Mesenchymal stem cell (in vitro differentiated cells and primary cell): ENCODE data around the gene GFI1.
A peak's percentile ranks its signal among the peaks of the same experiment; 100 is the strongest.

Source experiments
- DNase-seq: peaks from one replicate; pipeline ENCODE4 v3.0.0-alpha.2; 2013
- H2AFZ ChIP-seq: one replicate; pipeline ENCODE4 v1.6.1; 2013; ENCODE audit warnings: low read depth, mild to moderate bottlenecking, control low read depth, inconsistent platforms, low read length, moderate library complexity
- H2AK5ac ChIP-seq: 2 replicates; pipeline ENCODE4 v1.6.1; 2013; ENCODE audit warnings: low read length, moderate library complexity, mild to moderate bottlenecking, inconsistent platforms; ENCODE audit not compliant: severe bottlenecking
- H2BK120ac ChIP-seq: one replicate; pipeline ENCODE4 v1.6.1; 2013; ENCODE audit warnings: low read depth, mild to moderate bottlenecking, inconsistent platforms, low read length, moderate library complexity
- H2BK12ac ChIP-seq, 2 experiments: one replicate each; pipeline ENCODE4 v1.6.1; 2013; ENCODE audit warnings: inconsistent platforms in 2 of 2, low read length in 2 of 2, mild to moderate bottlenecking in 2 of 2, moderate library complexity in 2 of 2, control low read depth in 1 of 2
- H2BK15ac ChIP-seq: one replicate; pipeline ENCODE4 v1.6.1; 2013; ENCODE audit warnings: mild to moderate bottlenecking, low read depth, inconsistent platforms; ENCODE audit not compliant: poor library complexity, severe bottlenecking
- H2BK5ac ChIP-seq: 2 replicates; pipeline ENCODE4 v1.6.1; 2013; ENCODE audit warnings: low read depth, mild to moderate bottlenecking, low read length, control low read depth, inconsistent platforms; ENCODE audit not compliant: poor library complexity, severe bottlenecking
- H3K14ac ChIP-seq, 2 experiments: one replicate each; pipeline ENCODE4 v1.6.1; 2013; ENCODE audit warnings: inconsistent platforms in 2 of 2, low read length in 2 of 2, control low read depth in 1 of 2, mild to moderate bottlenecking in 1 of 2, moderate library complexity in 1 of 2
- H3K18ac ChIP-seq, 2 experiments: one replicate each; pipeline ENCODE4 v1.6.1; 2013; ENCODE audit warnings: inconsistent platforms in 2 of 2, low read length in 2 of 2, control low read depth in 1 of 2, low read depth in 1 of 2, mild to moderate bottlenecking in 1 of 2
- H3K23ac ChIP-seq, 2 experiments: one replicate each; pipeline ENCODE4 v1.6.1; 2013; ENCODE audit warnings: inconsistent platforms in 2 of 2, low read length in 2 of 2, mild to moderate bottlenecking in 2 of 2, moderate library complexity in 2 of 2, control low read depth in 1 of 2
- H3K27ac ChIP-seq: 2 replicates; pipeline ENCODE4 v1.5.1; 2013; ENCODE audit warnings: mild to moderate bottlenecking, moderate library complexity, low read length, control low read depth, inconsistent platforms; ENCODE audit not compliant: poor library complexity, severe bottlenecking
- H3K27me3 ChIP-seq, 2 experiments: 2 replicates each; pipeline versions ENCODE4 v1.6.1 to v1.7.0; 2013; ENCODE audit warnings: low read length in 2 of 2, mild to moderate bottlenecking in 2 of 2, moderate library complexity in 2 of 2, control low read depth in 1 of 2, inconsistent platforms in 1 of 2; ENCODE audit not compliant: control insufficient read depth in 1 of 2, insufficient read depth in 1 of 2
- H3K36me3 ChIP-seq, 2 experiments: 2 replicates each; pipeline versions ENCODE4 v1.6.1 to v1.7.0; 2013; ENCODE audit warnings: low read length in 2 of 2, control low read depth in 1 of 2, inconsistent platforms in 1 of 2, low read depth in 1 of 2, mild to moderate bottlenecking in 1 of 2; ENCODE audit not compliant: insufficient read depth in 2 of 2, control insufficient read depth in 1 of 2
- H3K4ac ChIP-seq, 2 experiments: one replicate each; pipeline ENCODE4 v1.6.1; 2013; ENCODE audit warnings: inconsistent platforms in 2 of 2, low read length in 2 of 2, mild to moderate bottlenecking in 2 of 2, moderate library complexity in 2 of 2, control low read depth in 1 of 2, low read depth in 1 of 2
- H3K4me1 ChIP-seq: 2 replicates; pipeline ENCODE4 v1.6.1; 2013; ENCODE audit warnings: low read depth, low read length, control low read depth; ENCODE audit not compliant: control insufficient read depth, insufficient read depth
- H3K4me2 ChIP-seq: 2 replicates; pipeline ENCODE4 v1.6.1; 2013; ENCODE audit warnings: low read length, mild to moderate bottlenecking, inconsistent platforms; ENCODE audit not compliant: poor library complexity, severe bottlenecking
- H3K4me3 ChIP-seq, 2 experiments: 2 replicates each; pipeline versions ENCODE4 v1.5.1 to v1.7.0; 2013; ENCODE audit warnings: low read length in 2 of 2, mild to moderate bottlenecking in 2 of 2, control low read depth in 1 of 2, low read depth in 1 of 2; ENCODE audit not compliant: insufficient read depth in 1 of 2
- H3K79me1 ChIP-seq: replicated peaks from 2 replicates; pipeline ENCODE4 v1.6.1; 2013; ENCODE audit warnings: mild to moderate bottlenecking, control low read depth, low read length, inconsistent platforms; ENCODE audit not compliant: poor library complexity, severe bottlenecking
- H3K9ac ChIP-seq: 2 replicates; pipeline ENCODE4 v1.7.0; 2013; ENCODE audit warnings: mild to moderate bottlenecking, low read length, moderate library complexity
- H3K9me3 ChIP-seq: 2 replicates; pipeline ENCODE4 v1.7.0; 2013; ENCODE audit warnings: mild to moderate bottlenecking, low read length; ENCODE audit not compliant: control insufficient read depth
- H4K8ac ChIP-seq: one replicate; pipeline ENCODE4 v1.6.1; 2013; ENCODE audit warnings: inconsistent platforms, mild to moderate bottlenecking, low read length, moderate library complexity
- H4K91ac ChIP-seq: one replicate; pipeline ENCODE4 v1.6.1; 2013; ENCODE audit warnings: mild to moderate bottlenecking, low read length, inconsistent platforms
- WGBS: methylation state at CpG from one replicate; pipeline ENCODE4 v1.1.7; 2013; ENCODE audit warnings: mixed read lengths; 5-methylcytosine and 5-hydroxymethylcytosine counted together

Gene GFI1

GRCh38 chr1:92511541-92511940 is 24.8 kb upstream of the GFI1 start:
- H2AK5ac ChIP-seq: no peak overlapping the region
- no peak for DNase-seq
- H3K79me1 ChIP-seq: no peaks in the 10 kb centered on the region
- no peaks in the 10 kb centered on the region for H3K27me3 ChIP-seq
- no peak overlapping the region for H3K23ac ChIP-seq
- no peaks in the 10 kb centered on the region for H3K9me3 ChIP-seq
- no peak overlapping the region for H2BK5ac ChIP-seq
- H2BK15ac ChIP-seq: no peak overlapping the region
- H3K36me3 ChIP-seq: no peaks in the 10 kb centered on the region
- H2BK12ac ChIP-seq: no peak overlapping the region
- H4K8ac ChIP-seq: no peak overlapping the region
- 95% methylated on average over 4 of the region's 4 CpGs for WGBS
- no peak overlapping the region for H3K27ac ChIP-seq
- no peak overlapping the region for H3K4ac ChIP-seq
- no peak overlapping the region for H2AFZ ChIP-seq
- H2BK120ac ChIP-seq: no peak overlapping the region
- H3K14ac ChIP-seq: no peak overlapping the region
- H3K4me1 ChIP-seq: no peaks in the 10 kb centered on the region
- no peak overlapping the region for H3K4me2 ChIP-seq
- no peak overlapping the region for H4K91ac ChIP-seq
- H3K9ac ChIP-seq: no peak overlapping the region
- no peak overlapping the region for H3K18ac ChIP-seq
- H3K4me3 ChIP-seq: no peak overlapping the region

DNA sequence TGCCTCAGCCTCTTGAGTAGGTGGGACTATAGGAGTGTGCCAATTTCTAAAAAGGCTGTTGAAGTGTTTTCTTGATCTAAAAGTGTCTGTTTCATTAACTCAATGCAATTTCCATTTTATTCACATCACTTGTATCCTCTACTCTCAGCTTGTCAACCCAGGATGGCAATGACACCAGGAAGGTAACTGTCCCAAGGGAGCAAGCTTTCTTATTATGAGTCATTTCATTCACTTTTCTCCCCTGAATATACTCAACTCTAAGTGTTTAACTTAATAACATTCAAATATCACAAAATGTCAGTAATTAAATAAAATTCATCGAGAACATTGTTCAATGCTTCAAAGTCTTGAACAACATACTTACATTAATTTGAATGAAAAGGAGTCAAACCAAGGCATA is 22.9 kb upstream of the GFI1 start:
- Histone ChIP-seq H3K27ac (no peak overlapping the region), H3K4ac (no peak overlapping the region), H2AFZ (no peak overlapping the region), H3K9ac (no peak overlapping the region), H3K4me3 (no peak overlapping the region), H3K27me3 (no peaks in the 10 kb centered on the region), H2AK5ac (no peak overlapping the region), H3K79me1 (no peaks in the 10 kb centered on the region), H4K8ac (no peak overlapping the region), H3K4me2 (no peak overlapping the region), H3K9me3 (no peaks in the 10 kb centered on the region), H3K14ac (no peak overlapping the region), H4K91ac (no peak overlapping the region), H3K18ac (no peak overlapping the region), H2BK12ac (no peak overlapping the region), H3K36me3 (no peaks in the 10 kb centered on the region), H2BK5ac (no peak overlapping the region), H3K23ac (no peak overlapping the region), H3K4me1 (no peaks in the 10 kb centered on the region), H2BK120ac (no peak overlapping the region), H2BK15ac (no peak overlapping the region)
- WGBS: no CpG with 5 or more reads among the region's 1 CpG
- DNase-seq: no peak

DNA sequence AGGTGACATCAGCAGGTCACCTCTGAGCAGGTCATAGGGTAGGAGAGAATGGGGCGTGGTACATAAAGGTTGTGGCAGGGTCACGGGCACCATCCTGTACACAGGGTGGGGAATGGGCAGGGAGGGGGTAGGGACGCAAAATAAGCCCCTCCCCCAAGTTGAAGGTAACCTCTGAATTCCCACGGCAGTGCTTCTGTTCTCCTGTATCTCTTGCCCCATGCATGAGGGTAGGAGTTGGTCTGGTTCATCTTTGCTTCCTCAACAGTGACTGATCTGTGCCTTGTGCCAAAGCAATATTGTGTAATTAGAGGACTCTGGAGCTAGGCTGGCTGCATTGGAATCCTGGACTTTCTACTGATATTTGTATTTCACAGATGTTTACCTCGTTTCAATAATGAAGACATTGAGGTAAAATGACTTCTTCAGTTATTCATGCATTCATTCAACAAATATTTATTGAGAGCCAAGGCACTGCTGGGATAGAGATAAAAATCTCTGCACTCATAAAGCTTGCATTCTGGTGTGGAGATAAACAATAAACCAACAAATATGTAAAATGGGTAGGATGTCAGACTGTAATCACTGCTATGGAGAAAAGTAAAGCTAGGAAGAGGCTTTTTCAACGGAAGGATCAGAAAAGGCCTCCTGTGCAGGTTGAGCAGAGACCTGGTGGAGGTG is 18.4 kb upstream of the GFI1 start:
- 84% methylated on average over 5 of the region's 6 CpGs for WGBS
- no peak overlapping the region for H3K4me2 ChIP-seq
- no peak overlapping the region for H2BK12ac ChIP-seq
- H3K23ac ChIP-seq: no peak overlapping the region
- no peaks in the 10 kb centered on the region for H3K4me1 ChIP-seq
- no peaks in the 10 kb centered on the region for H3K36me3 ChIP-seq
- H3K4me3 ChIP-seq: no peak overlapping the region
- no peak overlapping the region for H3K9ac ChIP-seq
- no peaks in the 10 kb centered on the region for H3K27me3 ChIP-seq
- no peak overlapping the region for H3K4ac ChIP-seq
- H4K91ac ChIP-seq: no peak overlapping the region
- H3K27ac ChIP-seq: no peak overlapping the region
- no peak overlapping the region for H2AFZ ChIP-seq
- no peak overlapping the region for H2BK15ac ChIP-seq
- H2BK5ac ChIP-seq: no peak overlapping the region
- no peaks in the 10 kb centered on the region for H3K79me1 ChIP-seq
- no peak for DNase-seq
- H3K14ac ChIP-seq: no peak overlapping the region
- H4K8ac ChIP-seq: no peak overlapping the region
- H2AK5ac ChIP-seq: no peak overlapping the region
- H3K9me3 ChIP-seq: no peaks in the 10 kb centered on the region
- H3K18ac ChIP-seq: no peak overlapping the region
- H2BK120ac ChIP-seq: no peak overlapping the region

- Histone ChIP-seq H3K79me1 (no peaks in the 10 kb centered on the region), H3K4me1 (no peaks in the 10 kb centered on the region), H3K36me3 (no peaks in the 10 kb centered on the region), H3K9ac (no peak overlapping the region), H3K4ac (no peak overlapping the region), H3K27me3 (no peaks in the 10 kb centered on the region), H3K18ac (no peak overlapping the region), H2BK12ac (no peak overlapping the region), H3K4me3 (no peak overlapping the region), H2BK5ac (no peak overlapping the region), H2AK5ac (no peak overlapping the region), H3K14ac (peak overlapping the region in 1 of 2 experiments; percentile 22), H2AFZ (no peak overlapping the region), H2BK15ac (no peak overlapping the region), H4K91ac (no peak overlapping the region), H3K27ac (no peak overlapping the region), H4K8ac (no peak overlapping the region), H3K9me3 (no peaks in the 10 kb centered on the region), H2BK120ac (no peak overlapping the region), H3K4me2 (no peak overlapping the region), H3K23ac (no peak overlapping the region)
- WGBS: 91% methylated on average over 8 of the region's 8 CpGs
- DNase-seq: no peak
Observed at GRCh38 chr1:92504291-92505014, 17.7 kb upstream of the GFI1 start.
